Gastroesophageal sphincter (tissue), 3 donors: ENCODE data around the gene CA5B.
"Not testable (repeated sequence)": the region's sequence is repeated elsewhere in the genome, so short reads cannot be mapped to it uniquely, and the experiment has no call there.

Experiments
- CTCF ChIP-seq, 4 experiments: fragments of 200-600 bp in 2 of 4; fragments of 450-650 bp in 2 of 4; sonication (generic) in 1 of 4; IDR thresholded peaks; one replicate each; pipeline ENCODE4 v1.5.1; 2017 to 2019; ENCODE audit warnings: antibody characterized with exemption in 4 of 4, mild to moderate bottlenecking in 2 of 4, moderate library complexity in 2 of 4
- EP300 ChIP-seq: sonication (generic); formaldehyde crosslinking; IDR thresholded peaks from one replicate; pipeline ENCODE4 v1.6.1; 2017; ENCODE audit warnings: antibody characterized with exemption, mild to moderate bottlenecking
- POLR2A ChIP-seq, 2 donors: fragments of 450-650 bp; IDR thresholded peaks; one replicate each; pipeline ENCODE4 v1.6.1; 2017; ENCODE audit warnings: antibody characterized with exemption in 2 of 2, mild to moderate bottlenecking in 2 of 2, moderate library complexity in 1 of 2

- TF ChIP-seq CTCF (IDR thresholded peaks at IDR 0.05); POLR2A (IDR thresholded peaks at IDR 0.05); EP300: not testable (repeated sequence)
These were observed 6.7 kb upstream of the CA5B start for GRCh38 chrX:15731368-15731767.
